ENCODE data around the gene COPS8.

- peak; percentile 50 to 67 (median 66) for TF ChIP-seq CTCF (IDR thresholded peaks at IDR 0.05)
- TF ChIP-seq POLR2AphosphoS5 (IDR thresholded peaks at IDR 0.05; ENCODE audit: insufficient read depth in 1 of 2, low read depth in 1 of 2): no peak
Observed at GRCh38 chr2:237092920-237093781, 7.5 kb downstream of the COPS8 start.
